SU-DHL-6 (cell line): ENCODE data around the gene GALNT6.
"Not testable (repeated sequence)": the region's sequence is repeated elsewhere in the genome, so short reads cannot be mapped to it uniquely, and the experiment has no call there.

Source experiments
- H2AFZ ChIP-seq: fragments of 200-600 bp; sonication (generic); 2 replicates; pipeline ENCODE4 v1.6.1; 2014; ENCODE audit warnings: low read depth, mild to moderate bottlenecking, moderate library complexity, mixed read lengths, antibody characterized with exemption, low read length; ENCODE audit not compliant: severe bottlenecking
- H3F3A ChIP-seq: fragments of 200-600 bp; shearing (Covaris generic); 2 replicates; pipeline ENCODE4 v1.6.0; 2016; ENCODE audit warnings: antibody characterized with exemption, mild to moderate bottlenecking; ENCODE audit not compliant: insufficient read depth
- H3K27ac ChIP-seq: fragments of 200-600 bp; sonication (generic); 2 replicates; pipeline ENCODE4 v1.5.1; 2016; ENCODE audit warnings: low read depth, mild to moderate bottlenecking, low read length, moderate library complexity, mixed read lengths
- H3K27me3 ChIP-seq: fragments of 200-600 bp; sonication (generic), shearing (Covaris generic); 2 replicates; pipeline ENCODE4 v1.6.0; 2014; ENCODE audit warnings: mild to moderate bottlenecking, low read length
- H3K36me3 ChIP-seq: fragments of 200-600 bp; sonication (generic); 2 replicates; pipeline ENCODE4 v1.6.1; 2014; ENCODE audit warnings: mild to moderate bottlenecking, low read length, mixed read lengths
- H3K4me2 ChIP-seq: fragments of 300-600, 200-600 bp; shearing (Covaris generic), sonication (generic); 2 replicates; pipeline ENCODE4 v1.6.0; 2014; ENCODE audit warnings: low read length, low read depth, mild to moderate bottlenecking; ENCODE audit not compliant: poor library complexity, severe bottlenecking
- H3K4me3 ChIP-seq: fragments of 200-600 bp; sonication (generic); 2 replicates; pipeline ENCODE4 v1.5.1; 2014; ENCODE audit warnings: antibody characterized with exemption, low read length, mild to moderate bottlenecking, mixed read lengths; ENCODE audit not compliant: insufficient read depth, poor library complexity, severe bottlenecking
- H3K79me2 ChIP-seq: fragments of 200-600 bp; sonication (generic); 2 replicates; pipeline ENCODE4 v1.6.1; 2014; ENCODE audit warnings: mild to moderate bottlenecking, low read length, moderate library complexity; ENCODE audit not compliant: insufficient read depth
- H3K9ac ChIP-seq: fragments of 200-600 bp; sonication (generic); 2 replicates; pipeline ENCODE4 v1.7.0; 2014; ENCODE audit warnings: mild to moderate bottlenecking, low read length
- H3K9me2 ChIP-seq: fragments of 200-600 bp; sonication (generic); replicated peaks from 2 replicates; pipeline ENCODE4 v1.6.1; 2014; ENCODE audit warnings: low read length; ENCODE audit not compliant: insufficient read depth
- H3K9me3 ChIP-seq: fragments of 200-600 bp; sonication (generic); 2 replicates; pipeline ENCODE4 v1.6.1; 2014; ENCODE audit warnings: low read length, mixed read lengths; ENCODE audit not compliant: insufficient read depth
- H4K20me1 ChIP-seq: fragments of 200-600 bp; sonication (generic); 2 replicates; pipeline ENCODE4 v1.6.1; 2014; ENCODE audit warnings: low read depth, mild to moderate bottlenecking, antibody characterized with exemption, low read length, moderate library complexity, mixed read lengths
- EZH2phosphoT487 ChIP-seq: fragments of 200-600 bp; sonication (generic), shearing (Covaris generic); conservative IDR thresholded peaks from 2 replicates; pipeline ENCODE4 v1.6.1; 2018; ENCODE audit warnings: mild to moderate bottlenecking, antibody characterized with exemption, low read length, moderate library complexity, mixed read lengths
- TF ChIP-seq, protein P1 (sequence below): fragments of 200-600 bp; sonication (generic); IDR thresholded peaks from one replicate; pipeline ENCODE4 v1.5.1; 2017; ENCODE audit warnings: antibody characterized with exemption, mild to moderate bottlenecking, low read length, moderate library complexity; ENCODE audit not compliant: insufficient read depth, poor library complexity, severe bottlenecking

Gene GALNT6

DNA sequence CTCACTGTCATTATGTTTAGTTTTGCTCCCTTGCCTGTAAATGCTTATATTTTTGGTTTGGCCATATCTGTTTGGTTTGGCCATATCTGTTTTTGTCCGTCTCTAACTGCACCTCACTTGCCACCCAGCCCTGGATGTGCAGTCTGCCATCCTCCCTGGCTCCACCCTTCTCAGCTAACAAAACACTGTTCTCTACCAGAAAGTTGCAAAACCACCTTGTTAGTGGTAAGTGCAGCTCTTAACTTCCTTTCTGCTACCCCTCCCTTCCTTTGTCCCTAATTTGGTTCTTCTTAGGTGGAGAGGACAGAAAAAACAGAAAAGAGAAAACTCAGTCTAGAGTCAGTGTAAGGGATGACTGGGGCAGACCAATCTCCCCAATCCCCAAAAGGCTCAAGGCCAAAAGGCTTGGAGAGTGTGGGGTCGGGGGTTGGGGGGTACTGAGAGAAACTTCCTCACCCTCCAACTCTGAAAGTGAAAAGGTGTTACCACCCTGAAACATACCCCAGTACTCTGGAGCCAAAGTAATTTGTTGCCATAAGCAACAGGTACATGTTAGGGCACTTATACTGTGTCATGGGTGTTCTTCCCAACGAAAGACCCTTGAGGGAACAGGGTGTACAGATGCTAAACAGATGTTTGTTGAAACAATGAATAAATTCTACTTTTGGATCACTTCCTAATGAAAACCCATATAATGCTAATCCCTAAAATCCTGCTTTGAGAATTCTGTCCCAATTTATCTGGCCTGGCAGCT, 72.2 kb downstream of the GALNT6 start:
- Histone ChIP-seq H3K9me3 (no peaks in the 10 kb centered on the region), H3K79me2 (no peaks in the 10 kb centered on the region), H2AFZ (no peak overlapping the region), H3K27ac (no peak overlapping the region), H3K9me2 (no peaks in the 10 kb centered on the region), H3K4me3 (no peak overlapping the region), H4K20me1 (no peaks in the 10 kb centered on the region), H3K27me3 (no peaks in the 10 kb centered on the region), H3F3A (no peaks in the 10 kb centered on the region), H3K36me3 (no peaks in the 10 kb centered on the region), H3K9ac (no peak overlapping the region), H3K4me2 (no peak overlapping the region)
- TF ChIP-seq, protein P1, sequence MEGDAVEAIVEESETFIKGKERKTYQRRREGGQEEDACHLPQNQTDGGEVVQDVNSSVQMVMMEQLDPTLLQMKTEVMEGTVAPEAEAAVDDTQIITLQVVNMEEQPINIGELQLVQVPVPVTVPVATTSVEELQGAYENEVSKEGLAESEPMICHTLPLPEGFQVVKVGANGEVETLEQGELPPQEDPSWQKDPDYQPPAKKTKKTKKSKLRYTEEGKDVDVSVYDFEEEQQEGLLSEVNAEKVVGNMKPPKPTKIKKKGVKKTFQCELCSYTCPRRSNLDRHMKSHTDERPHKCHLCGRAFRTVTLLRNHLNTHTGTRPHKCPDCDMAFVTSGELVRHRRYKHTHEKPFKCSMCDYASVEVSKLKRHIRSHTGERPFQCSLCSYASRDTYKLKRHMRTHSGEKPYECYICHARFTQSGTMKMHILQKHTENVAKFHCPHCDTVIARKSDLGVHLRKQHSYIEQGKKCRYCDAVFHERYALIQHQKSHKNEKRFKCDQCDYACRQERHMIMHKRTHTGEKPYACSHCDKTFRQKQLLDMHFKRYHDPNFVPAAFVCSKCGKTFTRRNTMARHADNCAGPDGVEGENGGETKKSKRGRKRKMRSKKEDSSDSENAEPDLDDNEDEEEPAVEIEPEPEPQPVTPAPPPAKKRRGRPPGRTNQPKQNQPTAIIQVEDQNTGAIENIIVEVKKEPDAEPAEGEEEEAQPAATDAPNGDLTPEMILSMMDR, result no peak
- no peak for TF ChIP-seq EZH2phosphoT487

DNA sequence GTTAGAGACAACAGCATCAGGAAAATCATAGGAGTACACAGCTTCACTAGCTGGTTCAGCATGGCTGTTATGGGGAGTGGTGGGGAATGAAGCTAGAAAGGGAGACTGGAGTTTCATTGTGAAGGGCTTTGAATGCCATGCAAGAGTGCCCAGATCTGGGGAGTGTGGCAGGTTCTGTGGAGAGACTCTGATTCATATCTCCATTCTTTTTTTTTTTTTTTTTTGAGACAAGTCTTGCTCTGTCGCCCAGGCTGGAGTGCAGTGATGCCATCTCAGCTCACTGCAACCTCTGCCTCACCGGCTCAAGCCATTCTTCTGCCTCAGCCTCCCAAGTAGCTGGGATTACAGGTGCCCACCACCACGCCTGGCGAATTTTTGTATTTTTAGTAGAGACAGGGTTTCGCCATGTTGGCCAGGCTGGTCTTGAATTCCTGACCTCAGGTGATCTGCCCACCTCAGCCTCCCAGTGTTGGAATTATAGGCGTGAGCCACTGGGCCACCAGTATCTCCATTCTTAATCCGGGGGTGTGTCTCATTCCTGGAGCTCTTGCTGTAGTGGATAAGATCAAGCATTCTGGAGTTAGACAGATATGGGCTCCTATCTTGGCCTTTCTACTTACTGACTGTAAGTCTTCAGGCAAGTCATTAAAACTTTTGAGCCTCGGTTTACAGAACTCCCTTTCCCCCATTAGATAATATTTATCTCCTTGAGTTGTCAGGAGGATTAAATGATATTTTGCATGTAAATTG, 73.0 kb downstream of the GALNT6 start:
- H3K9me3 ChIP-seq, H3K27me3 ChIP-seq, H2AFZ ChIP-seq, H3K9ac ChIP-seq, H4K20me1 ChIP-seq, H3K27ac ChIP-seq, H3K79me2 ChIP-seq, H3K9me2 ChIP-seq, H3K4me3 ChIP-seq, H3K36me3 ChIP-seq, H3K4me2 ChIP-seq, H3F3A ChIP-seq: not testable (repeated sequence)

DNA sequence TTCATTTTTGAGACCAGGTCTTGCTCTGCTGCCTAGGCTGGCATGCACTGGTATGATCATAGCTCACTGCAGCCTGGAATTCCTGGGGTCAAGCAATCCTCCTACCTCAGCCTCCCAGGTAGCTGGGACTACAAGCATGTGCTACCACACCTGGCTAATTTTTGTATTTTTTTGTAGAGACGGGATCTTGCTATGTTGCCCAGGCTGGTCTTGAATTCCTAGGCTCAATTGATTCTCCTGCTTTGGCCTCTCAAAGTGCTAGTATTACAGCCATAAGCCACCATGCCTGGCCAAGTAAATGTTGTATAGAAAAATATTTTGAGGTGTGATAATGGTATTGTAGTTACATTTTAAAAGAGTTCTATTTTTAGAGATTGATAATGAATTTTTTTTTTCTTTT, 79.8 kb downstream of the GALNT6 start:
- H3K27ac ChIP-seq, result no peak overlapping the region

More for the DNA sequence above, 79.8 kb downstream of the GALNT6 start:
- Histone ChIP-seq H3K9me2 (no peaks in the 10 kb centered on the region), H2AFZ (no peak overlapping the region), H3K36me3 (no peaks in the 10 kb centered on the region), H3K4me2 (no peak overlapping the region), H3F3A (no peaks in the 10 kb centered on the region), H4K20me1 (no peaks in the 10 kb centered on the region), H3K4me3 (no peak overlapping the region), H3K79me2 (no peaks in the 10 kb centered on the region), H3K27me3 (no peaks in the 10 kb centered on the region), H3K9ac (no peak overlapping the region), H3K9me3 (no peaks in the 10 kb centered on the region)
- TF ChIP-seq, protein P1, result no peak
- TF ChIP-seq EZH2phosphoT487, result no peak
